IMR-90 (cell line): ENCODE data around the gene GINS3. TPM values are rescaled to one million over a fixed set of nuclear protein-coding genes. Genes with fewer than 3 reads are reported as not detected.

Source experiments
- ATAC-seq: fragments of 200-7000 bp; cut with Tn5 transposase; 2 replicates; pipeline ENCODE4 v1.9.1; 2020; ENCODE audit warnings: low read depth, mild to moderate bottlenecking, moderate library complexity
- BruUV-seq: library from RNA; stranded (reverse); fragments of 400-500 nt; replicated peaks from 2 replicates; lab custom pipeline; 2021; lab: Mats Ljungman, UMichigan
- CTCF ChIA-PET: fragments of 300-600 bp; formaldehyde crosslinking; extraction: SDS; loops from one replicate; lab custom pipeline; 2021; ENCODE audit warnings: antibody characterized with exemption; lab: Yijun Ruan, JAX
- POLR2A ChIA-PET: fragments of 300-600 bp; sonication (Branson Sonifier 250); formaldehyde crosslinking; loops from one replicate; lab custom pipeline; 2022; ENCODE audit warnings: antibody characterized with exemption; ENCODE audit not compliant: unreplicated experiment; lab: Charles Lee
- DNase-seq: peaks from one replicate; pipeline ENCODE4 v3.0.0; 2013
- H2AFZ ChIP-seq: replicated peaks from 2 replicates; pipeline ENCODE3; 2013; ENCODE audit warnings: low read length, mild to moderate bottlenecking; ENCODE audit not compliant: poor library complexity
- H2AK5ac ChIP-seq: 2 replicates; pipeline ENCODE4 v1.6.1; 2013; ENCODE audit warnings: low read depth, low read length, inconsistent platforms
- H2AK9ac ChIP-seq: replicated peaks from 2 replicates; pipeline ENCODE3; 2013; ENCODE audit warnings: mild to moderate bottlenecking, low read depth, low read length, moderate library complexity; ENCODE audit not compliant: poor library complexity
- H2BK120ac ChIP-seq: 2 replicates; pipeline ENCODE4 v1.6.1; 2013; ENCODE audit warnings: low read depth, low read length, inconsistent platforms
- H2BK15ac ChIP-seq: 3 replicates; pipeline ENCODE4 v1.6.1; 2013; ENCODE audit warnings: low read depth, low read length, inconsistent platforms
- H2BK20ac ChIP-seq: 2 replicates; pipeline ENCODE4 v1.6.1; 2013; ENCODE audit warnings: low read depth, mild to moderate bottlenecking, inconsistent platforms, low read length, moderate library complexity
- H2BK5ac ChIP-seq: 2 replicates; pipeline ENCODE4 v1.6.1; 2013; ENCODE audit warnings: mild to moderate bottlenecking, low read depth, low read length, inconsistent platforms; ENCODE audit not compliant: poor library complexity, severe bottlenecking
- H3K14ac ChIP-seq: replicated peaks from 2 replicates; pipeline ENCODE4 v1.6.1; 2013; ENCODE audit warnings: low read depth, low read length, inconsistent platforms
- H3K18ac ChIP-seq: 2 replicates; pipeline ENCODE4 v1.6.1; 2013; ENCODE audit warnings: low read depth, low read length, control low read depth
- H3K23ac ChIP-seq: 2 replicates; pipeline ENCODE4 v1.6.1; 2013; ENCODE audit warnings: low read depth, low read length, inconsistent platforms
- H3K27ac ChIP-seq: 2 replicates; pipeline ENCODE4 v1.5.1; 2013; ENCODE audit warnings: mild to moderate bottlenecking, control low read depth, low read length; ENCODE audit not compliant: insufficient read depth
- H3K27me3 ChIP-seq: 2 replicates; pipeline ENCODE4 v1.6.1; 2013; ENCODE audit warnings: low read length; ENCODE audit not compliant: control insufficient read depth, insufficient read depth
- H3K36me3 ChIP-seq: 2 replicates; pipeline ENCODE4 v1.6.1; 2013; ENCODE audit warnings: low read length, mixed read lengths; ENCODE audit not compliant: control insufficient read depth, insufficient read depth
- H3K4ac ChIP-seq: 2 replicates; pipeline ENCODE4 v1.6.1; 2013; ENCODE audit warnings: low read depth, low read length, inconsistent platforms
- H3K4me1 ChIP-seq: 2 replicates; pipeline ENCODE4 v1.6.1; 2013; ENCODE audit warnings: low read length, mixed read lengths; ENCODE audit not compliant: control insufficient read depth, insufficient read depth
- H3K4me2 ChIP-seq: 2 replicates; pipeline ENCODE4 v1.6.1; 2013; ENCODE audit warnings: low read depth, mild to moderate bottlenecking, control low read depth, low read length, moderate library complexity
- H3K4me3 ChIP-seq: 2 replicates; pipeline ENCODE4 v1.5.1; 2013; ENCODE audit warnings: low read depth, mild to moderate bottlenecking, control low read depth, low read length, moderate library complexity; ENCODE audit not compliant: insufficient read depth
- H3K56ac ChIP-seq: 2 replicates; pipeline ENCODE4 v1.6.1; 2013; ENCODE audit warnings: low read length, inconsistent platforms; ENCODE audit not compliant: insufficient read depth; ENCODE audit errors: extremely low read depth
- H3K79me1 ChIP-seq, 2 experiments: 2 replicates each; pipeline ENCODE4 v1.6.1; 2013; ENCODE audit warnings: low read length in 2 of 2, inconsistent platforms in 1 of 2, low read depth in 1 of 2
- H3K9ac ChIP-seq: 2 replicates; pipeline ENCODE4 v1.6.1; 2013; ENCODE audit warnings: low read depth, low read length, control low read depth
- H3K9me1 ChIP-seq: 2 replicates; pipeline ENCODE4 v1.6.1; 2013; ENCODE audit warnings: low read length, inconsistent platforms; ENCODE audit not compliant: insufficient read depth
- H3K9me3 ChIP-seq: 2 replicates; pipeline ENCODE4 v1.6.1; 2013; ENCODE audit warnings: low read length; ENCODE audit not compliant: control insufficient read depth, insufficient read depth
- H4K20me1 ChIP-seq: 2 replicates; pipeline ENCODE4 v1.6.1; 2013; ENCODE audit warnings: low read length, inconsistent platforms; ENCODE audit not compliant: insufficient read depth
- H4K5ac ChIP-seq: 2 replicates; pipeline ENCODE4 v1.6.1; 2013; ENCODE audit warnings: mild to moderate bottlenecking, low read depth, low read length, control low read depth
- H4K8ac ChIP-seq, 2 experiments: 2 replicates each; pipeline ENCODE4 v1.6.1; 2013; ENCODE audit warnings: low read depth in 2 of 2, low read length in 2 of 2, control low read depth in 1 of 2, inconsistent platforms in 1 of 2
- H4K91ac ChIP-seq: 2 replicates; pipeline ENCODE4 v1.6.1; 2013; ENCODE audit warnings: low read depth, low read length, inconsistent platforms; ENCODE audit not compliant: insufficient read depth
- BHLHE40 ChIP-seq: fragments of 150-350 bp; IDR thresholded peaks from 2 replicates; pipeline ENCODE4 v1.6.1; 2016; ENCODE audit warnings: mild to moderate bottlenecking, low read depth, low read length
- CEBPB ChIP-seq: IDR thresholded peaks from 2 replicates; pipeline ENCODE4 v1.6.1; 2012; ENCODE audit warnings: low read depth, low read length, improper control_type of control experiment
- MAFK ChIP-seq: IDR thresholded peaks from 2 replicates; pipeline ENCODE4 v1.6.1; 2012; ENCODE audit warnings: low read depth, low read length, improper control_type of control experiment
- RFX5 ChIP-seq: IDR thresholded peaks from 2 replicates; pipeline ENCODE4 v1.8.0; 2012; ENCODE audit warnings: low read depth, mild to moderate bottlenecking, low read length, moderate library complexity
- WGBS, 2 experiments: methylation state at CpG; one replicate each; pipeline versions ENCODE4 v1.1.5 to v1.1.7; 2013; ENCODE audit warnings: missing lambda C conversion rate in 2 of 2; ENCODE audit not compliant: insufficient read length in 1 of 2; ENCODE audit errors: extremely low coverage in 2 of 2; 5-methylcytosine and 5-hydroxymethylcytosine counted together
- dilution Hi-C: fragments of 300-500 bp; cut with HindIII; formaldehyde crosslinking; loops from one replicate; pipeline ENCODE4 v1.14.3; 2018; ENCODE audit warnings: low sequenced_read_pairs; ENCODE audit not compliant: unreplicated experiment
- in situ Hi-C: fragments of 300-500 bp; cut with MboI; formaldehyde crosslinking; loops from 3 replicates; pipeline ENCODE4 v1.14.3; 2019; ENCODE audit warnings: low sequenced_read_pairs, inconsistent platforms, mixed read lengths
- intact Hi-C: fragments of 100-400 bp; cut with micrococcal nuclease; formaldehyde crosslinking; loops from 2 replicates; pipeline ENCODE4 v1.10.0; 2022
- polyA plus RNA-seq, 3 experiments: library from polyadenylated mRNA; depleted of rRNA; stranded (reverse); fragments of >200 nt; gene quantifications; 2 replicates each; pipeline ENCODE4 v1.2.3, GENCODE V29; 2012; ENCODE audit warnings: low replicate concordance in 1 of 3
- total RNA-seq: library from RNA; depleted of rRNA; stranded (reverse); fragments of >200 nt; gene quantifications from 2 replicates; pipeline ENCODE4 v1.2.3, GENCODE V29; 2012

The GINS3 gene
- total and polyA plus RNA-seq, 2 of the 4 experiments (the other 2 are of a cell fraction): 5.2 to 5.4 TPM

- Histone ChIP-seq H3K18ac (no peak overlapping the region), H2BK5ac (no peak overlapping the region), H2BK15ac (no peak overlapping the region), H3K14ac (no peak overlapping the region), H3K9ac (no peak overlapping the region), H2BK120ac (no peak overlapping the region), H3K56ac (no peak overlapping the region), H3K23ac (no peak overlapping the region), H3K27me3 (peaks cover 20% of the 10 kb centered on the region), H4K20me1 (no peaks in the 10 kb centered on the region), H3K4me3 (no peak overlapping the region), H2BK20ac (no peak overlapping the region), H3K27ac (no peak overlapping the region), H2AK5ac (no peak overlapping the region), H4K91ac (no peak overlapping the region), H2AFZ (no peak overlapping the region), H4K5ac (no peak overlapping the region), H3K4me2 (no peak overlapping the region), H3K4me1 (no peaks in the 10 kb centered on the region), H3K9me3 (no peaks in the 10 kb centered on the region), H4K8ac (no peak overlapping the region), H3K9me1 (no peaks in the 10 kb centered on the region), H2AK9ac (no peak overlapping the region), H3K79me1 (no peaks in the 10 kb centered on the region), H3K36me3 (no peaks in the 10 kb centered on the region), H3K4ac (no peak overlapping the region)
- ChIA-PET CTCF (no interaction called here), POLR2A (no interaction called here)
- ATAC-seq (no peak), DNase-seq (no peak)
- BruUV-seq: no TSS peak
- no peak for TF ChIP-seq CEBPB
- no peak for TF ChIP-seq BHLHE40
- TF ChIP-seq MAFK: no peak
- TF ChIP-seq RFX5: no peak
- in situ Hi-C loops: no loop called here
- dilution Hi-C loops: no loop called here
- intact Hi-C loops: no loop called here
- no CpG with 5 or more reads among the region's 2 CpGs for WGBS, 2 experiments
These were observed 61.9 kb downstream of the GINS3 start for GRCh38 chr16:58454178-58454577.
